SK-N-SH (cell line): Measurements from ENCODE around the gene PCNX4. TPM values are rescaled to one million over a fixed set of nuclear protein-coding genes. Genes with fewer than 3 reads are reported as not detected.
A peak's percentile ranks its signal among the peaks of the same experiment; 100 is the strongest.

Experiments
- CTCF ChIA-PET: fragments of 300-600, 350-600 bp; formaldehyde crosslinking; extraction: SDS; loops from one replicate; lab custom pipeline; 2021; lab: Yijun Ruan, JAX
- POLR2A ChIA-PET: fragments of 350-600 bp; sonication (Branson Sonifier 250); formaldehyde crosslinking; extraction: SDS; loops from one replicate; lab custom pipeline; 2020; ENCODE audit warnings: antibody characterized with exemption, inconsistent platforms; lab: Yijun Ruan, JAX
- DNase-seq: peaks from one replicate; pipeline ENCODE4 v3.0.0; 2012
- H2AFZ ChIP-seq: fragments of 200-600 bp; sonication (generic); 2 replicates; pipeline ENCODE4 v1.8.1; 2016; ENCODE audit warnings: antibody characterized with exemption, mild to moderate bottlenecking, low read depth
- H3F3A ChIP-seq: fragments of 200-600 bp; sonication (generic); replicated peaks from 2 replicates; pipeline ENCODE3; 2016; ENCODE audit warnings: antibody characterized with exemption, mild to moderate bottlenecking; ENCODE audit not compliant: insufficient read depth
- H3K27ac ChIP-seq, 2 experiments: fragments of 200-500 bp in 1 of 2; fragments of 200-600 bp in 1 of 2; sonication (Bioruptor generic) in 1 of 2; sonication (generic), shearing (Covaris generic) in 1 of 2; 2 replicates each; pipeline versions ENCODE4 v1.5.1 to v1.6.1; 2014 to 2016; ENCODE audit warnings: low read depth in 2 of 2, inconsistent platforms in 1 of 2, low read length in 1 of 2, mild to moderate bottlenecking in 1 of 2, mixed read lengths in 1 of 2
- H3K27me3 ChIP-seq: fragments of 200-600 bp; sonication (generic), shearing (Covaris generic); 2 replicates; pipeline ENCODE4 v1.6.1; 2016; ENCODE audit warnings: mixed run types; ENCODE audit not compliant: insufficient read depth
- H3K36me3 ChIP-seq, 2 experiments: fragments of 200-500 bp in 1 of 2; fragments of 200-600 bp in 1 of 2; sonication (Bioruptor generic) in 1 of 2; sonication (generic) in 1 of 2; replicated peaks in 1 of 2; 2 replicates each; pipeline versions ENCODE3 to v1.5.1; 2014 to 2016; ENCODE audit warnings: low read length in 1 of 2, mild to moderate bottlenecking in 1 of 2; ENCODE audit not compliant: insufficient read depth in 2 of 2, control insufficient read depth in 1 of 2
- H3K4me1 ChIP-seq, 2 experiments: fragments of 200-500 bp in 1 of 2; fragments of 200-600 bp in 1 of 2; sonication (Bioruptor generic) in 1 of 2; sonication (generic), shearing (Covaris generic) in 1 of 2; 2 replicates each; pipeline versions ENCODE4 v1.5.1 to v1.6.1; 2014 to 2016; ENCODE audit warnings: low read depth in 1 of 2, low read length in 1 of 2, mixed run types in 1 of 2; ENCODE audit not compliant: insufficient read depth in 2 of 2, control insufficient read depth in 1 of 2
- H3K4me2 ChIP-seq: fragments of 200-600 bp; sonication (generic), shearing (Covaris generic); 2 replicates; pipeline ENCODE4 v1.6.1; 2017; ENCODE audit warnings: mixed run types
- H3K4me3 ChIP-seq, 2 experiments: fragments of 200-500 bp in 1 of 2; fragments of 200-600 bp in 1 of 2; sonication (Bioruptor generic) in 1 of 2; sonication (generic), shearing (Covaris generic) in 1 of 2; 2 replicates each; pipeline versions ENCODE4 v1.5.1 to v1.8.1; 2014 to 2016; ENCODE audit warnings: low read depth in 2 of 2, inconsistent platforms in 1 of 2, low read length in 1 of 2, mild to moderate bottlenecking in 1 of 2, mixed read lengths in 1 of 2, moderate library complexity in 1 of 2
- H3K79me2 ChIP-seq: fragments of 200-600 bp; sonication (generic); 2 replicates; pipeline ENCODE4 v1.8.1; 2017; ENCODE audit warnings: mild to moderate bottlenecking; ENCODE audit not compliant: insufficient read depth
- H3K9ac ChIP-seq: fragments of 200-600 bp; sonication (generic); 2 replicates; pipeline ENCODE4 v1.6.1; 2017; ENCODE audit warnings: mixed run types
- H3K9me2 ChIP-seq: fragments of 200-600 bp; sonication (generic); 2 replicates; pipeline ENCODE4 v1.6.1; 2017; ENCODE audit warnings: mixed run types
- H3K9me3 ChIP-seq: fragments of 200-600 bp; sonication (generic); 2 replicates; pipeline ENCODE4 v1.6.1; 2017; ENCODE audit warnings: mixed run types, mild to moderate bottlenecking, moderate library complexity
- H4K20me1 ChIP-seq: fragments of 200-600 bp; sonication (generic); 2 replicates; pipeline ENCODE4 v1.6.1; 2017; ENCODE audit warnings: mild to moderate bottlenecking, mixed run types; ENCODE audit not compliant: insufficient read depth
- ELF1 ChIP-seq: IDR thresholded peaks from 2 replicates; pipeline ENCODE4 v1.4.0; 2012
- EP300 ChIP-seq, 2 experiments: IDR thresholded peaks; 2 replicates each; pipeline versions ENCODE4 v1.4.0 to v1.6.1; 2012; ENCODE audit warnings: borderline replicate concordance in 1 of 2, low read depth in 1 of 2, low read length in 1 of 2
- FOSL2 ChIP-seq: IDR thresholded peaks from 2 replicates; pipeline ENCODE4 v1.4.0; 2012; ENCODE audit warnings: low read depth, mild to moderate bottlenecking, moderate library complexity, borderline replicate concordance
- FOXJ3 ChIP-seq: sonication (generic); formaldehyde crosslinking; IDR thresholded peaks from 2 replicates; pipeline ENCODE4 v1.5.1; 2020; ENCODE audit warnings: mild to moderate bottlenecking, missing genetic modification reagents
- FOXM1 ChIP-seq: IDR thresholded peaks from 2 replicates; pipeline ENCODE4 v1.4.0; 2012; ENCODE audit warnings: low read depth, mild to moderate bottlenecking
- JUND ChIP-seq: IDR thresholded peaks from 2 replicates; pipeline ENCODE4 v1.4.0; 2012
- NFIC ChIP-seq: IDR thresholded peaks from 2 replicates; pipeline ENCODE4 v1.4.0; 2012; ENCODE audit warnings: borderline replicate concordance
- NRF1 ChIP-seq: IDR thresholded peaks from 2 replicates; pipeline ENCODE4 v1.6.1; 2012; ENCODE audit warnings: low read depth, mild to moderate bottlenecking, low read length
- RAD21 ChIP-seq: IDR thresholded peaks from 2 replicates; pipeline ENCODE4 v1.6.1; 2012; ENCODE audit warnings: mild to moderate bottlenecking, low read length
- RCOR1 ChIP-seq: fragments of 150-350 bp; IDR thresholded peaks from 2 replicates; pipeline ENCODE4 v1.6.1; 2017; ENCODE audit warnings: antibody characterized with exemption, low read length
- RFX5 ChIP-seq: IDR thresholded peaks from 2 replicates; pipeline ENCODE4 v1.6.1; 2012; ENCODE audit warnings: mild to moderate bottlenecking, improper control_type of control experiment, low read length
- TAF1 ChIP-seq: IDR thresholded peaks from 2 replicates; pipeline ENCODE4 v1.6.1; 2012; ENCODE audit warnings: low read depth, mild to moderate bottlenecking, low read length, moderate library complexity, borderline replicate concordance
- TCF12 ChIP-seq: IDR thresholded peaks from 2 replicates; pipeline ENCODE4 v1.4.0; 2012
- YY1 ChIP-seq: IDR thresholded peaks from 2 replicates; pipeline ENCODE4 v1.4.0; 2012; ENCODE audit warnings: low read depth, mild to moderate bottlenecking
- WGBS: methylation state at CpG from one replicate; pipeline ENCODE4 v1.1.6; 2017; ENCODE audit warnings: low lambda C conversion rate; 5-methylcytosine and 5-hydroxymethylcytosine counted together
- polyA plus RNA-seq, 3 experiments: library from polyadenylated mRNA; depleted of rRNA; stranded (reverse); fragments of >200 nt; gene quantifications; 2 replicates each; pipeline ENCODE4 v1.2.3, GENCODE V29; 2012
- TF ChIP-seq, protein P1 (sequence below): IDR thresholded peaks from 2 replicates; pipeline ENCODE4 v1.4.0; 2012; ENCODE audit warnings: low read depth, borderline replicate concordance
- TF ChIP-seq, protein P2 (sequence below): IDR thresholded peaks from 2 replicates; pipeline ENCODE4 v1.6.1; 2012; ENCODE audit warnings: mild to moderate bottlenecking, low read depth, low read length, moderate library complexity

Gene PCNX4
- polyA plus RNA-seq, 1 of the 3 experiments (the other 2 are of a cell fraction): 21.1 TPM

DNA sequence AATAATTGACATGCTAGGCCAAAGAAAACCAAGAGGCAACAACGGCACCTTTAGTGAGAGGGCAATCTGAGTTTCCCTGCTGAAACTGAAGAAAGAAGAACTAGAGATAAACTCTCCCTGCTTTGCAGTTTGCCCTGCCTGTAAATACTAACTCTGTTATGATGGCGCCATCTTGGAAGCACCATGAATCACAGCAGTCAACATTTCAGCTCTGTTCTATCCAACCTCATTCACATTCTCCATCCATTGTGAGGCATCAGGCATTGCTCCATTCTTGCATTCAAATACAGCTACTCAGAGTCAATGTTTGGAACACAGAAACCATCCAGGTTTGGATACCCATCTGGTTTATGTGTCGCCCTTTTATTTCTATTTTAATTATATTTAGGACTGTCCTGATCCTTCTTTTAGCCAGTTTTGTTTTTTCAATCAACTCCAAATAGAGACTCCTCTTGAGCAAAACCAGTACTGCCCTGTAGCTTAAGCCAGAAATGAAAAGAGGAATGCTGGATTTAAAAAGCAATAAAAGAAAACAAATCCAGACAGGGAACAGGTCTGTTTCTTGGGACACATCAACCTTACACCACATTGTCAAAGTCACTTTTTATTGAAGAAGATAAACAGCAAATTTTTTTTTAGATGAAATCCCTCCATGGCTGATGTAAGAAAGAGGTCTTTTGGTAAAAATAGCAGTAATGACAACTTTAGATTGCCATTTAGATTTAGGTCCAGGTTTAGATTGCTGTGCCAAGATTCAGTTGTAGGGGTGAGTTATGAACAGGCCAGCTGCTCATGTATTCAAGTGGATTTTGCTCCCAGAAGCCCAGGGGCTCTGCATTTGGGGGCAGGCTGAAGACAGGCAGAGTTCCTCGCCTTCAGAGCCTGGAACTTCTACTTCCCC is 124.0 kb downstream of the PCNX4 start:
- Histone ChIP-seq H3K4me2 (no peak overlapping the region), H3K27me3 (no peaks in the 10 kb centered on the region), H3K27ac (peak overlapping the region in 1 of 2 experiments; percentile 30; a peak in 1 of 4 replicates), H3K9me2 (no peaks in the 10 kb centered on the region)
- TF ChIP-seq TAF1 (no peak), NRF1 (no peak), FOXJ3 (no peak), EP300 (IDR thresholded peaks at IDR 0.05; ENCODE audit: borderline replicate concordance in 1 of 2, low read depth in 1 of 2, low read length in 1 of 2) (no peak), JUND (no peak), NFIC (no peak), FOSL2 (no peak), RFX5 (no peak), RCOR1 (no peak), YY1 (no peak), FOXM1 (no peak), TCF12 (no peak), ELF1 (no peak), RAD21 (no peak)
- TF ChIP-seq, protein P1, sequence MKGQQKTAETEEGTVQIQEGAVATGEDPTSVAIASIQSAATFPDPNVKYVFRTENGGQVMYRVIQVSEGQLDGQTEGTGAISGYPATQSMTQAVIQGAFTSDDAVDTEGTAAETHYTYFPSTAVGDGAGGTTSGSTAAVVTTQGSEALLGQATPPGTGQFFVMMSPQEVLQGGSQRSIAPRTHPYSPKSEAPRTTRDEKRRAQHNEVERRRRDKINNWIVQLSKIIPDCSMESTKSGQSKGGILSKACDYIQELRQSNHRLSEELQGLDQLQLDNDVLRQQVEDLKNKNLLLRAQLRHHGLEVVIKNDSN: no peak
- TF ChIP-seq, protein P2, sequence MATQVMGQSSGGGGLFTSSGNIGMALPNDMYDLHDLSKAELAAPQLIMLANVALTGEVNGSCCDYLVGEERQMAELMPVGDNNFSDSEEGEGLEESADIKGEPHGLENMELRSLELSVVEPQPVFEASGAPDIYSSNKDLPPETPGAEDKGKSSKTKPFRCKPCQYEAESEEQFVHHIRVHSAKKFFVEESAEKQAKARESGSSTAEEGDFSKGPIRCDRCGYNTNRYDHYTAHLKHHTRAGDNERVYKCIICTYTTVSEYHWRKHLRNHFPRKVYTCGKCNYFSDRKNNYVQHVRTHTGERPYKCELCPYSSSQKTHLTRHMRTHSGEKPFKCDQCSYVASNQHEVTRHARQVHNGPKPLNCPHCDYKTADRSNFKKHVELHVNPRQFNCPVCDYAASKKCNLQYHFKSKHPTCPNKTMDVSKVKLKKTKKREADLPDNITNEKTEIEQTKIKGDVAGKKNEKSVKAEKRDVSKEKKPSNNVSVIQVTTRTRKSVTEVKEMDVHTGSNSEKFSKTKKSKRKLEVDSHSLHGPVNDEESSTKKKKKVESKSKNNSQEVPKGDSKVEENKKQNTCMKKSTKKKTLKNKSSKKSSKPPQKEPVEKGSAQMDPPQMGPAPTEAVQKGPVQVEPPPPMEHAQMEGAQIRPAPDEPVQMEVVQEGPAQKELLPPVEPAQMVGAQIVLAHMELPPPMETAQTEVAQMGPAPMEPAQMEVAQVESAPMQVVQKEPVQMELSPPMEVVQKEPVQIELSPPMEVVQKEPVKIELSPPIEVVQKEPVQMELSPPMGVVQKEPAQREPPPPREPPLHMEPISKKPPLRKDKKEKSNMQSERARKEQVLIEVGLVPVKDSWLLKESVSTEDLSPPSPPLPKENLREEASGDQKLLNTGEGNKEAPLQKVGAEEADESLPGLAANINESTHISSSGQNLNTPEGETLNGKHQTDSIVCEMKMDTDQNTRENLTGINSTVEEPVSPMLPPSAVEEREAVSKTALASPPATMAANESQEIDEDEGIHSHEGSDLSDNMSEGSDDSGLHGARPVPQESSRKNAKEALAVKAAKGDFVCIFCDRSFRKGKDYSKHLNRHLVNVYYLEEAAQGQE: no peak
- TF ChIP-seq, all 33 proteins: peak for 0
- no peak overlapping the region for H3K4me3 ChIP-seq
- 53% methylated on average over 4 of the region's 4 CpGs for WGBS
- H3K79me2 ChIP-seq: no peaks in the 10 kb centered on the region
- no peaks in the 10 kb centered on the region for H3K9me3 ChIP-seq
- no peak overlapping the region for H3K9ac ChIP-seq
- no peak overlapping the region for H2AFZ ChIP-seq
- no peaks in the 10 kb centered on the region for H3F3A ChIP-seq
- peaks cover 0 to 2% of the 10 kb centered on the region in 2 experiments; a peak in 1 of 4 replicates for H3K4me1 ChIP-seq
- DNase-seq: no peak
- POLR2A ChIA-PET: interaction anchor here (0.9 kb wide), 1 partner anchor 33 kb away, joined by 3 read pairs; the partner anchor contains the start of gene PPM1A
- no peaks in the 10 kb centered on the region for H4K20me1 ChIP-seq
- CTCF ChIA-PET: interaction anchor here (1.2 to 1.5 kb wide), 2 partner anchors 14 to 116 kb away, joined by 3 read pairs; no protein-coding TSS in a partner anchor
- no peaks in the 10 kb centered on the region for H3K36me3 ChIP-seq
